ENCODE results near the gene FAM217B.

FAM217B gene

DNA sequence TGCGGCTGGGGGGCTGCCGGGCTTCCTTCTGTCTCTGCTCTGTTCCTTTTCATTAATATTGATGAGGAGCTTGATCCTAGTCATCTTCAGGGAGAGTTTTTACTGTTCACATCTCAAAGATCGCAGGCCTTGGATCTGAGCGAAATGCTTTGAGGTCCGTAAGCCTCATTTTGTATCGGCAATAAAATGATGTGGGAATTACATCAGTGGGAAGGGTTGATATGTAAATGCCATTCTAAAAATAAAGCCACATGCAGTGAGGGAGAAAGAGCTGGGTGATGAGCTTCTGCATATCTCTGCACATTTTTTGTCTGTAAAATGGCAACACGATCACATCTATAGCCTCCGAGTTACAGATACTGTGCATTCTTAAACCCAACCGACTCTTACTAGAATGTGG lies 42.9 kb downstream of the FAM217B start:
- DNase-seq = no peak

DNA sequence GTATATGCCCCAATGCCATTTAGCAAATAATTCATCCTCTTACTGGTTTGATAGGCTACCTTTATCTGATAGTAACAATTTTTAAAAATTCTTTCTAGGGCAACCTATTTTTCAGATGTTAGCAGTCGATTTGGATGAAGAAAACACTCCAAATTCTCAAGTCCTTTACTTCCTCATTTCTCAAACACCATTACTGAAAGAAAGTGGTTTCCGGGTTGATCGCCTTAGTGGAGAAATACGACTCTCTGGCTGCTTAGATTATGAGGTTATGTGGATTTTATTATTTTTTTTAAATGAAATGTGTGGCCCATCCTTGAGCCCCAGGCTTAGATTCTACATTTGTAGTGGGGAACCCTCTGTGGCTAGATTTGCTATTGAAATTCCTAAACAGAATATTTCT lies 44.4 kb downstream of the FAM217B start:
- DNase-seq = no peak

DNA sequence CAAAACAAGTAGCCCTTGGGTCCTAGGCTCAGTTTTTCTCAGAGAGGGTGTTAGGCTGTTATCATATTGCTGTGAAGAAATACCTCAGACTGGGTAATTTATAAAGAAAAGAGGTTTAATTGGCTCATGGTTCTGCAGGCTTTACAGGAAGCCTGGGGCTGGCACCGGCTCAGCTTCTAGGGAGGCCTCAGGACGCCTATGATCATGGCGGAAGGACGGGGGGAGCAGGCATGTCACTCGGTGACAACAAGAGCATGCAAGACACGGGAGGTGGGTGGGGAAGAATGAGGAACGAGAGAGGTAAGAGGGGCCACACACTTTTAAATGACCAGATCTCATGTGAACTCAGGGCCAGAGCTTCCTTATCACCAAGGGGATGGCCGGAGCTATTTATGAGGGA lies 45.0 kb downstream of the FAM217B start:
- no peak for DNase-seq

DNA sequence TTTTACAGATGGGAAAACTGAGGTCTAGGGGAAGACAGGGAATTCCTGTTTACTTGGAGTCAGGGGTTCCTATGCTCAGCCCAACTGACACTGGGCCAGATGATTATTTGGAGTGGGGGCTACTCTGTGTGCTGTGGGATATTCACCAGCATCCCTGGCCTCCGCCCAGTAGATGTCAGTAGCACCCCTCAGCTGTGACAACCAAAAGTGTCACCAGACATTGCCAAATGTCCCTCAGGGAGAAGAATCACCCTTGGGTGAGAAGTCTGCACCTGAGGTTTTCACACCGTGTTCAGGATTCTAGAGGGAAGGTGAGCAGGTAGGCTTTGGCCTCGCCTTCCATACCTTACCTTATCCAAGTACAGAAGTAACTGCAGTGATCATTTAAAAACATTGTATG lies 45.7 kb downstream of the FAM217B start:
- no peak for DNase-seq

DNA sequence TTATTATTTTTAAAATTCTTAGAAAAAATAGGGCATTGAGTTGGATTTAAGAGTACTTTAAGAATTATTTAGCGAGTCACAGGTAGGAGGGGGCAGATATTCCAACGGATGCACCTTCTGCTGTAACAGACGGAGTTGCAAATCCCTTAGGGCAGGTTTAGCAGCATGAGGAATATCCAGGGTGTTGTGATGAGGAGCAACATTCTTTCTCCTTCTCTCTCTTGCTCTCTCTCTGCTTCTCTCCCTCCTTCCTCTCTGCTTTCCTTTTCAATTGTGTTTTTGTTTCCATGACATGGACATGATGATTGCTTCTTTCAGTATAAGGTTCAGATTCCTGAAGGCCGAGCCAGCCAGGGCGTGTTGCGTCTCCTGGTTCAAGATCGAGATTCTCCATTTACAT lies 46.9 kb downstream of the FAM217B start:
- no peak for DNase-seq

DNA sequence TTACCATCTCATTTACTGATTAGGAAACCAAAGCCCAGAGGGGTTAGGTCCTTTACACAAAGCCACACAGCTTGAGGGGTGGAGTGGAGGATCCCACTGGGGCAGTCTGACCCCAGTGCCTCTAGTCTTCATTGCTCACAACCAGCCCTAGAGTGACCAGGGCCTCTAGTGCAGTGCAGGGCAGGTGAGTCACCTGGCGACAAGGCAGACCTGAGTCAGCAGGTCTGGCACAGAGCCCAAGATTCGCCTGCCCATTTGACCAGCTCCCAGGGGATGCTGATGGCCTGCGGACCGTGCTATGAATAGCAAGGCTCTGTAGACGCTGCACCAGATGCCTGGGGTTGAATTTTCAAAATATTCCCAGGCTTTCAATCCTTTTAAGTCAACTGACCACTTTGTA lies 48.0 kb downstream of the FAM217B start:
- DNase-seq = no peak

DNA sequence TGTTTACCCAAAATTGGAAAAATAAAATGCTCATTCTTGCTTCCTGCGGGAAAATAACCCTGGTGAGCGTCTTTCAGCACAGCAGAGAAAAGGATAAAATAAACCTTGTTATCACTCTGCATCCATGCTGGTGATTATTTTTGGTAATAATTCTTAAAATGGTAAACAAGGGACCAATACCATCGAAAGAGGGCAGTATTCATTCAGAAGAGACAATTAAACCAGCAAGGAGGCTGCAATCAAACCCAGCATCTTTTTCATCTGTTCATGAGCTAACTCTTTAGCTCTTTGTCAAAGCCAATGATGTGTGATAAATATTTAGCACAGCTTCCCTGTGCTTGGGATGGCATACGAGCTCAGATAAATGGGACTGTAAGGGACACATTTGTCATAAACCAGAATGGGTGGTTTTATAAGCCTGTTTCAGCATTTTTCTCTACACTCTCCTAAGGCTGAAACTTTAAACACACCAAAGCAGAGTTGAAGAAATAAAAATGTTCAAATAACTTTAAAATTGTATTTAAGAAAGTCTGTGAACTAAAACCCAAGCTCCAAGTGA lies 52.4 kb downstream of the FAM217B start:
- no peak for DNase-seq

DNA sequence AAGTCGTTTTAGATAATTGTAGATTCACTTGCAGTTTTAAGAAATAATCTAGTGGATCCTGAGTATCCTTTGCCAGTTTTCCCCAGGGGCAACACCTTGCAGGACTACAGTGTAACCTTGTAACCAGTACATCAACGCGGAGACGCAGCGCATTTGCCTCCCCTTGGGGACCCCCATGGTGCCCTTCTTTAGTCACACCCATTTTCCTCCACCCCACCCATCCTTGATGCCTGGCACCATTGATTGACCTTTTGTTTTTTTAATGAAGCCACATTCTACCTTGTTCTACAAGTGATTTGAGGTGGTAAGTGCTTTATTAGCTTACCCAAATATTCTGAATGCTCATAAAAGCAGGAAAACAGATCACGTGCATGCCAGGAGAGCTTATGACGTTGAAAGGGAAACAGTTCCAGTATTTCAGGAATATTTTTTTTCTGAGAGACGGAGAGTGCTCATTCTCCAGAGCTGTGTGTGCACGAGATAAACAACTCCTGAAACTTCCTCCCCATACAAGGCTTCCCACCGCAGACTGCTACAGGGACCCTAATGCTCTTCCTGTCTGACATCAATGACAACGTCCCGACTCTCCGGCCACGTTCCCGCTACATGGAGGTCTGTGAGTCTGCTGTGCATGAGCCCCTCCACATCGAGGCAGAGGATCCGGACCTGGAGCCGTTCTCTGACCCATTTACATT lies 53.7 kb downstream of the FAM217B start:
- DNase-seq = no peak

DNA sequence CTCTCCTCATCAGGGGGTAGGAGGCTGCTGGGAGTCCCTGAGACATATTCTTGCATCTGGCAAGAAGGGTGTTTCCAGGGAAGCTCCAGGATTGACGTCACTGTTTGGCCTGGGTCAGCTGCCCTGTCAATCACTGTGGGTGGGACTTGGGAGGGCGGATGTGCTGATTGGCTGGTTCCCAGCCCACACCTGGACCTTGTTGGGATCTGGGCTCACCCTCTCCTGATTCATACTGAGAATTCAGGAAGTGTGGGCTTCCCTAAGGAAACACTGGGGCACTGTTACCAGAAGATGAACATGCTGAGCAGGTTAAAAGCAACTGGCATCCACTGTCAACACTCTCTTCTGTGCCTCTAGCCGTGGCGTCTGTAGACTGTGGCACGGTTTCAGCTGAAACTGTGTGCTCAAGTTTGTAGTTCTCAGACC lies 54.5 kb downstream of the FAM217B start:
- no peak for DNase-seq

DNA sequence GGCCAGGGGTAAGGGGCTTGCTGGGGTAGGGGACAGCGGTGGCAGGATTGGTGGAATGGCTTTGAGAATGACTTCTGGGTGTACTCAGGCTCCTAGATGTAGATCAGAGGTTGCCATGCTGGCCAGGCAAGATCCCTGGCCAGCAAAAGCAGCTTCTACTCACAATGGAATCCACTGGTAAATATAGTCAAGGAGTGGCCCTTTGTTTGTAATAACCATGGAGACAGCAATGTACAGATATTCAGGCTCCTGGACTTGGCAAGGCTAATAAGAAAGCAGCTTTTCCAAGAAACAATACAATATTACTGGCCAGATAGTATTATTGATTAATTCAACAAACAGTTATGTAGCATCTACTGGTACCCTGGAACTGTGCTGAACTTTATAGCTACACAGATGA lies 55.9 kb downstream of the FAM217B start:
- no peak for DNase-seq

DNA sequence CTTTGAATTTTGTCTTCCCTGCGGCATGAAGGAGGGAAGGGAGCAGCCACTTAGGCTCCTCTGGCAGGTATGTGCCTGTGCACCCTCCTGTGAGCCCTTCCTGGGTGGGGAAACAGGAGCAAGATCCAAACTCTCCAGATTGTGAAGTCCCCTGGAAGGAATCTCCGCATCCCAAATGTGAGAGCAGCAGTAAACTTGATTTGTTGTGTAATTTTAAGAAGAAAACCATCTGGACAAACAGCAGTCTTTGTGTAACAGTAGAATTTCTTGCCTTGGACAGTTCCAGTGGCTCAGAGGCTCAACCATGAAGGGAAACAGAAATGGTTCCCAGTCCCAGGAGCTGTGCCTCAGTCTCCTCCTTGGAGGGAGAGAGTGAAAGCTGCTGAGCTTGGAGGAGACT lies 57.7 kb downstream of the FAM217B start:
- DNase-seq = no peak

Measured in stimulated activated CD4-positive, alpha-beta T cell treated with anti-CD3 and anti-CD28 coated beads, Interleukin-4, amount 100 ng/mL, for 24 hours (primary cell).